Measurements from ENCODE around the gene HHAT.

Gene HHAT

DNA sequence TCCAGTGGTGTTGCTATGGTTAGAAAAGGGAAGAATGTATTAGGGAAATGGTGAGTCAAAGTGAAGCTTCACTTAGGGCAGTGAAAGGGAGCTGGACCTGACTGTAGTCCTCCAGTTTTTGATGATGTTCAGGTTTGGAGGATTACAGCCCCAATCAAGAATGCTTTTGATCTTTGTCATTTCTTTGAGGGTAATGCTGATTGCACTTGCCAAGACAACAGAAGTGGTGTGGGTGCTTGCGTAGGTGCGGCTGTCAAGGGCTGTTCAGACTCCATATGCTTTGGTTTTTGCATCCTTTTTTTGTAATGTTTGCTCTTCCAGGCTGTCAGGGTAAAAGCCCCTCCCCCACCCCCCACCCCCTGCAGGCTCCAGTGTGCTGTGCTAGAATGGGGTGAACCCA lies 38.9 kb downstream of the HHAT start:
- TF ChIP-seq, protein P1, sequence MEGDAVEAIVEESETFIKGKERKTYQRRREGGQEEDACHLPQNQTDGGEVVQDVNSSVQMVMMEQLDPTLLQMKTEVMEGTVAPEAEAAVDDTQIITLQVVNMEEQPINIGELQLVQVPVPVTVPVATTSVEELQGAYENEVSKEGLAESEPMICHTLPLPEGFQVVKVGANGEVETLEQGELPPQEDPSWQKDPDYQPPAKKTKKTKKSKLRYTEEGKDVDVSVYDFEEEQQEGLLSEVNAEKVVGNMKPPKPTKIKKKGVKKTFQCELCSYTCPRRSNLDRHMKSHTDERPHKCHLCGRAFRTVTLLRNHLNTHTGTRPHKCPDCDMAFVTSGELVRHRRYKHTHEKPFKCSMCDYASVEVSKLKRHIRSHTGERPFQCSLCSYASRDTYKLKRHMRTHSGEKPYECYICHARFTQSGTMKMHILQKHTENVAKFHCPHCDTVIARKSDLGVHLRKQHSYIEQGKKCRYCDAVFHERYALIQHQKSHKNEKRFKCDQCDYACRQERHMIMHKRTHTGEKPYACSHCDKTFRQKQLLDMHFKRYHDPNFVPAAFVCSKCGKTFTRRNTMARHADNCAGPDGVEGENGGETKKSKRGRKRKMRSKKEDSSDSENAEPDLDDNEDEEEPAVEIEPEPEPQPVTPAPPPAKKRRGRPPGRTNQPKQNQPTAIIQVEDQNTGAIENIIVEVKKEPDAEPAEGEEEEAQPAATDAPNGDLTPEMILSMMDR (IDR thresholded peaks at IDR 0.05; ENCODE audit: low read length) = no peak
- no peak for TF ChIP-seq EZH2 (IDR thresholded peaks at IDR 0.05; ENCODE audit: borderline replicate concordance, low read length)
- no peak overlapping the region for H2AFZ ChIP-seq (ENCODE audit: low read length)
- H3K27me3 ChIP-seq (ENCODE audit: insufficient read depth, low read length) = no peaks in the 10 kb centered on the region
- H3K36me3 ChIP-seq (ENCODE audit: insufficient read depth, low read length) = no peaks in the 10 kb centered on the region
- H3K4me3 ChIP-seq (ENCODE audit: low read depth, low read length, poor library complexity, severe bottlenecking) = no peak overlapping the region
- H3K4me1 ChIP-seq (ENCODE audit: insufficient read depth, low read length, severe bottlenecking) = no peaks in the 10 kb centered on the region
- no peaks in the 10 kb centered on the region for H3K9me2 ChIP-seq (ENCODE audit: low read depth, low read length)
- no peaks in the 10 kb centered on the region for H3K79me2 ChIP-seq (ENCODE audit: insufficient read depth, low read length)
- no peak overlapping the region for H3K9ac ChIP-seq (ENCODE audit: low read length)
- H3K4me2 ChIP-seq (ENCODE audit: low read length) = no peak overlapping the region
- H3K27ac ChIP-seq (ENCODE audit: low read depth, low read length, poor library complexity, severe bottlenecking) = no peak overlapping the region
- H3K9me3 ChIP-seq (ENCODE audit: low read length) = no peaks in the 10 kb centered on the region
- H4K20me1 ChIP-seq (ENCODE audit: insufficient read depth, low read length) = no peaks in the 10 kb centered on the region
- H3F3A ChIP-seq (ENCODE audit: insufficient read depth, low read length) = no peaks in the 10 kb centered on the region

DNA sequence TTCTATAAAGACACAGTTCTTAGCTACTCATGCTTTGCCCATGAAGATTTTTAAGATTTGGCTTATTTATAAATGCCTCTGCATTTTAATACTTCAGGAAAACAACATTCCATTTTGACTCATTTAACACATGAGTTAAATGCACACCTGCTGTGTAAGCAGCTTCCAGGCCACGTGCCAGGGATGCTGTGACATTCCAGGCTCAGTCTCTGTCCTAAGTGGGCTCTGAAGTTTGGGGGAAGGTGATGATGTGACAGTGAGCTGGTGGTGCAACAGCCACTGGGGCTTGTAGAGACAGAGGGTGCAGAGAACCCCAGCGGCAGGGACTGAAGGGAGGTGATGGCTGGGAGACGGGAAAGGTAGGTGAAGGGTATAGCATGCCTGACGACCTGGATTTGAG lies 40.7 kb downstream of the HHAT start:
- Histone ChIP-seq H3K9ac (ENCODE audit: low read length) (no peak overlapping the region), H3K9me3 (ENCODE audit: low read length) (no peaks in the 10 kb centered on the region), H3K27ac (ENCODE audit: low read depth, low read length, poor library complexity, severe bottlenecking) (no peak overlapping the region), H3K4me3 (ENCODE audit: low read depth, low read length, poor library complexity, severe bottlenecking) (no peak overlapping the region), H3K4me1 (ENCODE audit: insufficient read depth, low read length, severe bottlenecking) (no peaks in the 10 kb centered on the region), H3K9me2 (ENCODE audit: low read depth, low read length) (no peaks in the 10 kb centered on the region), H4K20me1 (ENCODE audit: insufficient read depth, low read length) (no peaks in the 10 kb centered on the region), H3K4me2 (ENCODE audit: low read length) (no peak overlapping the region), H3K36me3 (ENCODE audit: insufficient read depth, low read length) (no peaks in the 10 kb centered on the region), H2AFZ (ENCODE audit: low read length) (no peak overlapping the region), H3K79me2 (ENCODE audit: insufficient read depth, low read length) (no peaks in the 10 kb centered on the region), H3K27me3 (ENCODE audit: insufficient read depth, low read length) (no peaks in the 10 kb centered on the region), H3F3A (ENCODE audit: insufficient read depth, low read length) (no peaks in the 10 kb centered on the region)
- TF ChIP-seq EZH2 (IDR thresholded peaks at IDR 0.05; ENCODE audit: borderline replicate concordance, low read length) = no peak
- TF ChIP-seq, protein P1 (IDR thresholded peaks at IDR 0.05; ENCODE audit: low read length) = no peak

DNA sequence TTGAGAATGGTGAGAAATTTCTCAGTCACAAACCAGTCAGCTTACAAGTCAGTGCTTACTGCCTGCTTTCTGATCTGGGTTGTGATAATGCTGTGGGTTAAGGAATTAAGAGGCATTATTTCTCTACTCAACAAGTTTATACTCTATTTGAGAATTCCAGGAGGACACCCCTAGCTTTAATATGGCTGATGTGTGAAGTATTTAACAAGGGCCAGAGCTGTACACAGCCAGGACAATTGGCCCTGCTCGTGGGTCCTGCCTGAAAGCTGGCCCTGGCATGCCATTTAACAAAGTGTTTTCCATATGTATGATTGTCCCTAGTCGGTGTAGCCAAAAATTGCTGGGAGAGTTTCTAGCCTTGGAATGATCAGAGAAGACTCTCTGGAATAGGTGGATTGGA lies 43.2 kb downstream of the HHAT start:
- Histone ChIP-seq H3K4me1 (ENCODE audit: insufficient read depth, low read length, severe bottlenecking) (no peaks in the 10 kb centered on the region), H3K9me2 (ENCODE audit: low read depth, low read length) (no peaks in the 10 kb centered on the region), H3K27ac (ENCODE audit: low read depth, low read length, poor library complexity, severe bottlenecking) (no peak overlapping the region), H2AFZ (ENCODE audit: low read length) (no peak overlapping the region), H3K4me3 (ENCODE audit: low read depth, low read length, poor library complexity, severe bottlenecking) (no peak overlapping the region), H3K9ac (ENCODE audit: low read length) (no peak overlapping the region), H3K79me2 (ENCODE audit: insufficient read depth, low read length) (no peaks in the 10 kb centered on the region), H3F3A (ENCODE audit: insufficient read depth, low read length) (no peaks in the 10 kb centered on the region), H3K27me3 (ENCODE audit: insufficient read depth, low read length) (no peaks in the 10 kb centered on the region), H3K4me2 (ENCODE audit: low read length) (no peak overlapping the region), H4K20me1 (ENCODE audit: insufficient read depth, low read length) (no peaks in the 10 kb centered on the region), H3K36me3 (ENCODE audit: insufficient read depth, low read length) (no peaks in the 10 kb centered on the region), H3K9me3 (ENCODE audit: low read length) (no peaks in the 10 kb centered on the region)
- TF ChIP-seq EZH2 (IDR thresholded peaks at IDR 0.05; ENCODE audit: borderline replicate concordance, low read length) = no peak
- TF ChIP-seq, protein P1 (IDR thresholded peaks at IDR 0.05; ENCODE audit: low read length) = no peak

Measured in OCI-LY1 (cell line).